ENCODE results near the gene LGMN.

The LGMN gene

GRCh38 chr14:92702441-92702918 lies 45.9 kb downstream of the LGMN start:
- DNase-seq (ENCODE audit: low spot score in 2 of 2) = no peak
- Mint-ChIP-seq H3K36me3 (no peaks in the 10 kb centered on the region), H3K27ac (no peak overlapping the region), H3K9me3 (no peaks in the 10 kb centered on the region), H3K4me1 (peaks cover 7% of the 10 kb centered on the region), H3K4me3 (no peak overlapping the region)
- ATAC-seq = no peak

GRCh38 chr14:92701826-92702225 lies 46.6 kb downstream of the LGMN start:
- no peaks in the 10 kb centered on the region for H3K9me3 Mint-ChIP-seq
- H3K4me3 Mint-ChIP-seq = no peak overlapping the region
- DNase-seq (ENCODE audit: low spot score in 2 of 2) (no peak), ATAC-seq (no peak)
- H3K27ac Mint-ChIP-seq = no peak overlapping the region
- peaks cover 7% of the 10 kb centered on the region for H3K4me1 Mint-ChIP-seq
- H3K36me3 Mint-ChIP-seq = no peaks in the 10 kb centered on the region

GRCh38 chr14:92698393-92698792 lies 50.0 kb downstream of the LGMN start:
- Mint-ChIP-seq H3K4me1 (peaks cover 16% of the 10 kb centered on the region), H3K27ac (no peak overlapping the region)
- no peak for DNase-seq (ENCODE audit: low spot score in 2 of 2)

GRCh38 chr14:92696366-92696765 lies 52.1 kb downstream of the LGMN start:
- no peak for DNase-seq (ENCODE audit: low spot score in 2 of 2)
- Mint-ChIP-seq H3K27ac (peak overlapping the region; percentile 57), H3K36me3 (peaks cover 19% of the 10 kb centered on the region), H3K4me1 (peaks cover 34% of the 10 kb centered on the region), H3K9me3 (no peaks in the 10 kb centered on the region), H3K4me3 (no peak overlapping the region)
- ATAC-seq = no peak

More at GRCh38 chr14:92698393-92698792, 50.0 kb downstream of the LGMN start:
- no peak overlapping the region for H3K4me3 Mint-ChIP-seq
- no peak for ATAC-seq
- H3K36me3 Mint-ChIP-seq = peaks cover 19% of the 10 kb centered on the region
- no peaks in the 10 kb centered on the region for H3K9me3 Mint-ChIP-seq

GRCh38 chr14:92695562-92695961 lies 52.9 kb downstream of the LGMN start:
- Mint-ChIP-seq H3K4me1 (peaks cover 35% of the 10 kb centered on the region), H3K4me3 (no peak overlapping the region), H3K9me3 (no peaks in the 10 kb centered on the region), H3K27ac (peak overlapping the region; percentile 57), H3K36me3 (peaks cover 24% of the 10 kb centered on the region)
- DNase-seq (ENCODE audit: low spot score in 2 of 2) (no peak), ATAC-seq (no peak)

GRCh38 chr14:92694807-92695206 lies 53.6 kb downstream of the LGMN start:
- DNase-seq (ENCODE audit: low spot score in 2 of 2) = no peak
- Mint-ChIP-seq H3K36me3 (peaks cover 31% of the 10 kb centered on the region), H3K27ac (peak overlapping the region; percentile 74), H3K4me1 (peaks cover 40% of the 10 kb centered on the region), H3K4me3 (no peak overlapping the region), H3K9me3 (no peaks in the 10 kb centered on the region)
- no peak for ATAC-seq

- H3K4me1 Mint-ChIP-seq = peaks cover 40% of the 10 kb centered on the region
- peak overlapping the region; percentile 74 for H3K27ac Mint-ChIP-seq
- H3K4me3 Mint-ChIP-seq = no peak overlapping the region
- peaks cover 37% of the 10 kb centered on the region for H3K36me3 Mint-ChIP-seq
- ATAC-seq (no peak), DNase-seq (ENCODE audit: low spot score in 2 of 2) (no peak)
- H3K9me3 Mint-ChIP-seq = no peaks in the 10 kb centered on the region
These were observed 54.2 kb downstream of the LGMN start for GRCh38 chr14:92693998-92694795.

GRCh38 chr14:92692822-92693226 lies 55.6 kb downstream of the LGMN start:
- Mint-ChIP-seq H3K9me3 (no peaks in the 10 kb centered on the region), H3K27ac (peak overlapping the region; percentile 78), H3K4me1 (peaks cover 40% of the 10 kb centered on the region), H3K36me3 (peaks cover 48% of the 10 kb centered on the region), H3K4me3 (no peak overlapping the region)
- ATAC-seq (peak; percentile 22), DNase-seq (ENCODE audit: low spot score in 2 of 2) (no peak)

GRCh38 chr14:92690171-92691011 lies 58.0 kb downstream of the LGMN start:
- ATAC-seq (peak; percentile 33), DNase-seq (ENCODE audit: low spot score in 2 of 2) (no peak)
- no peak overlapping the region for H3K4me3 Mint-ChIP-seq
- no peaks in the 10 kb centered on the region for H3K9me3 Mint-ChIP-seq
- H3K36me3 Mint-ChIP-seq = peaks cover 53% of the 10 kb centered on the region
- H3K4me1 Mint-ChIP-seq = peaks cover 32% of the 10 kb centered on the region
- H3K27ac Mint-ChIP-seq = peak overlapping the region; percentile 23

GRCh38 chr14:92688434-92689375 lies 59.7 kb downstream of the LGMN start:
- no peak overlapping the region for H3K4me3 Mint-ChIP-seq
- H3K9me3 Mint-ChIP-seq = no peaks in the 10 kb centered on the region
- peaks cover 24% of the 10 kb centered on the region for H3K4me1 Mint-ChIP-seq
- DNase-seq (ENCODE audit: low spot score in 2 of 2) = no peak
- H3K27ac Mint-ChIP-seq = no peak overlapping the region
- peaks cover 59% of the 10 kb centered on the region for H3K36me3 Mint-ChIP-seq
- no peak for ATAC-seq

- Mint-ChIP-seq H3K4me1 (peaks cover 19% of the 10 kb centered on the region), H3K27ac (no peak overlapping the region), H3K4me3 (no peak overlapping the region), H3K9me3 (no peaks in the 10 kb centered on the region), H3K36me3 (peaks cover 68% of the 10 kb centered on the region)
- ATAC-seq (no peak), DNase-seq (ENCODE audit: low spot score in 2 of 2) (no peak)
These were observed 60.6 kb downstream of the LGMN start for GRCh38 chr14:92687681-92688433.

GRCh38 chr14:92686900-92687427 lies 61.5 kb downstream of the LGMN start:
- Mint-ChIP-seq H3K9me3 (no peaks in the 10 kb centered on the region), H3K4me3 (no peak overlapping the region), H3K36me3 (peaks cover 76% of the 10 kb centered on the region), H3K4me1 (peaks cover 10% of the 10 kb centered on the region), H3K27ac (no peak overlapping the region)
- ATAC-seq (peak; percentile 17), DNase-seq (ENCODE audit: low spot score in 2 of 2) (peak in 1 of 2 donors; percentile 91)

GRCh38 chr14:92686411-92686899 lies 62.0 kb downstream of the LGMN start:
- Mint-ChIP-seq H3K27ac (no peak overlapping the region), H3K4me1 (peaks cover 7% of the 10 kb centered on the region), H3K9me3 (no peaks in the 10 kb centered on the region), H3K4me3 (no peak overlapping the region), H3K36me3 (peaks cover 82% of the 10 kb centered on the region)
- no peak for DNase-seq (ENCODE audit: low spot score in 2 of 2)
- no peak for ATAC-seq
